Ovary (tissue), 9 donors: Measurements from ENCODE around the gene SHMT2. TPM values are rescaled to one million over a fixed set of nuclear protein-coding genes. Genes with fewer than 3 reads are reported as not detected.
A peak's percentile ranks its signal among the peaks of the same experiment; 100 is the strongest.

Source experiments
- DNase-seq, 5 donors: peaks; one replicate each; pipeline ENCODE4 v3.0.0-alpha.2; 2019 to 2020
- H3K27ac ChIP-seq, 2 donors: fragments of 200-600 bp; one replicate each; pipeline versions ENCODE4 v1.5.1 to v1.8.0; 2019 to 2022
- H3K27me3 ChIP-seq: fragments of 200-600 bp; one replicate; pipeline ENCODE4 v1.8.0; 2022
- H3K36me3 ChIP-seq: fragments of 200-600 bp; sonication (generic); one replicate; pipeline ENCODE4 v1.5.1; 2019
- H3K4me1 ChIP-seq: one replicate; pipeline ENCODE4 v1.8.1; 2013; ENCODE audit warnings: mild to moderate bottlenecking, moderate library complexity; ENCODE audit not compliant: insufficient read depth
- H3K4me3 ChIP-seq: fragments of 200-600 bp; sonication (generic); one replicate; pipeline ENCODE4 v1.5.1; 2017
- H3K9me3 ChIP-seq, 2 donors: fragments of 200-600 bp in 1 of 2; sonication (generic) in 1 of 2; one replicate each; pipeline versions ENCODE4 v1.5.1 to v1.8.1; 2013 to 2019; ENCODE audit warnings: mild to moderate bottlenecking in 1 of 2, moderate library complexity in 1 of 2
- CTCF ChIP-seq, 3 donors: fragments of 450-650 bp in 2 of 3; fragments of 200-600 bp in 1 of 3; IDR thresholded peaks; one replicate each; pipeline versions ENCODE4 v1.5.1 to v1.8.0; 2016 to 2022; ENCODE audit warnings: antibody characterized with exemption in 3 of 3, mild to moderate bottlenecking in 1 of 3
- EP300 ChIP-seq: sonication (generic); formaldehyde crosslinking; IDR thresholded peaks from one replicate; pipeline ENCODE4 v1.6.1; 2017; ENCODE audit warnings: antibody characterized with exemption
- POLR2A ChIP-seq: fragments of 450-650 bp; IDR thresholded peaks from one replicate; pipeline ENCODE4 v1.6.1; 2017; ENCODE audit warnings: antibody characterized with exemption, mild to moderate bottlenecking, moderate library complexity
- WGBS, 3 donors: extraction: QIAGEN DNeasy Blood & Tissue Kit in 1 of 3; methylation state at CpG; one replicate each; pipeline versions ENCODE4 v1.1.5 to v1.1.7; 2013 to 2017; 5-methylcytosine and 5-hydroxymethylcytosine counted together
- intact Hi-C, 4 donors: fragments of 100-400 bp; cut with DNase I; formaldehyde crosslinking; loops; one replicate each; pipeline versions ENCODE4 v1.11.0 to v1.15.1; 2022 to 2023
- polyA plus RNA-seq, 2 donors: library from polyadenylated mRNA; stranded (reverse); fragments of 200-250 nt in 1 of 2; fragments of 350-450 nt in 1 of 2; fragmentation: Illumina TruSeq in 1 of 2; extraction: RNeasy Lipid Tissue Mini Kit (QIAGEN cat#74804) in 1 of 2; gene quantifications; one replicate each; pipeline ENCODE4 v1.2.3, GENCODE V29; 2013 to 2014
- total RNA-seq, 7 donors: library from RNA; depleted of rRNA in 2 of 7; stranded (reverse); fragments of >200 nt in 2 of 7; fragmentation: NEBNext Ultra II Directional in 3 of 7; extraction: Animal tissue kit (Norgen Biotek cat#: 25700) in 3 of 7; gene quantifications; one replicate each; pipeline versions ENCODE4 v1.1.0 to v1.2.4, GENCODE V29; 2016 to 2023
- donor health status: DM: no; HTN: no; CAD: no; lungs with moderate emphysema.
- donor health status: DM: no; HTN: no; CAD: no.
- donor health status: Bipolar disorder and iron deficiency.
- donor health status: DM: yes; HTN: yes; CAD: no.
- donor health status: DM: no; HTN: no; CAD: no.
- donor health status: DM: yes; HTN: yes; CAD: no.

Gene SHMT2
- total and polyA plus RNA-seq, 9 donors = 23.0 to 185 (median 42.0) TPM

- H3K4me1 ChIP-seq = peaks cover 16% of the 10 kb centered on the region
- H3K9me3 ChIP-seq = no peaks in the 10 kb centered on the region
- H3K27me3 ChIP-seq = peaks cover 2% of the 10 kb centered on the region
- WGBS, 3 donors = 10 to 12% (median 10%) methylated on average over 48 of the region's 48 CpGs
- no peak overlapping the region for H3K4me3 ChIP-seq
- H3K27ac ChIP-seq = no peak overlapping the region
- intact Hi-C loops = no loop called here
- peak in 1 of 5 donors; percentile 39 for DNase-seq
- no peaks in the 10 kb centered on the region for H3K36me3 ChIP-seq
- TF ChIP-seq POLR2A (no peak), CTCF (IDR thresholded peaks at IDR 0.05) (no peak), EP300 (no peak)
Measured at GRCh38 chr12:57241402-57242310, 12.1 kb downstream of the SHMT2 start.

- Histone ChIP-seq H3K27ac (no peak overlapping the region), H3K27me3 (peaks cover 2% of the 10 kb centered on the region), H3K4me1 (peaks cover 16% of the 10 kb centered on the region), H3K9me3 (no peaks in the 10 kb centered on the region), H3K36me3 (no peaks in the 10 kb centered on the region), H3K4me3 (no peak overlapping the region)
- 1 to 3% (median 2%) methylated on average over 15 to 18 of the region's 18 CpGs for WGBS, 3 donors
- intact Hi-C loops = no loop called here
- TF ChIP-seq POLR2A (no peak), CTCF (IDR thresholded peaks at IDR 0.05) (no peak), EP300 (no peak)
- DNase-seq = no peak
Measured at GRCh38 chr12:57242329-57242690, 12.8 kb downstream of the SHMT2 start.

- Histone ChIP-seq H3K27me3 (peaks cover 2% of the 10 kb centered on the region), H3K36me3 (no peaks in the 10 kb centered on the region), H3K9me3 (no peaks in the 10 kb centered on the region), H3K4me1 (peaks cover 16% of the 10 kb centered on the region), H3K4me3 (peak overlapping the region; percentile 20), H3K27ac (no peak overlapping the region)
- peak in 3 of 5 donors; percentile 53 to 70 (median 63) for DNase-seq
- TF ChIP-seq CTCF (IDR thresholded peaks at IDR 0.05) (no peak), EP300 (no peak), POLR2A (no peak)
- intact Hi-C loops = no loop called here
- WGBS, 3 donors = 1 to 2% (median 1%) methylated on average over 43 to 45 of the region's 45 CpGs
Measured at GRCh38 chr12:57242691-57243454, 13.4 kb downstream of the SHMT2 start.

GRCh38 chr12:57243521-57244311 is 14.2 kb downstream of the SHMT2 start:
- Histone ChIP-seq H3K4me3 (peak overlapping the region; percentile 20), H3K36me3 (no peaks in the 10 kb centered on the region), H3K9me3 (no peaks in the 10 kb centered on the region), H3K4me1 (peaks cover 12% of the 10 kb centered on the region), H3K27ac (no peak overlapping the region), H3K27me3 (peaks cover 2% of the 10 kb centered on the region)
- 7 to 11% (median 9%) methylated on average over 41 of the region's 41 CpGs for WGBS, 3 donors
- intact Hi-C loops = no loop called here
- DNase-seq = peak; percentile 48 to 80 (median 73)
- TF ChIP-seq CTCF (IDR thresholded peaks at IDR 0.05) (peak in 2 of 3 donors; percentile 37 to 49), EP300 (no peak), POLR2A (no peak)
